SK-MEL-5 (cell line): ENCODE results near the gene PARK7. TPM values are rescaled to one million over a fixed set of nuclear protein-coding genes. Genes with fewer than 3 reads are reported as not detected.
A peak's percentile ranks its signal among the peaks of the same experiment; 100 is the strongest.

Experiments used
- DNase-seq: peaks from one replicate; pipeline ENCODE4 v3.0.0-alpha.2; 2016; ENCODE audit warnings: low read depth, low spot score
- in situ Hi-C: cut with HindIII; loops from 2 replicates; pipeline ENCODE4 v1.10.0; 2016; ENCODE audit warnings: low sequenced_read_pairs, high pct_unique_total_duplicates, low pct_unique_long_range_greater_than_20kb
- total RNA-seq: library from RNA; depleted of rRNA; stranded (reverse); fragments of >200 nt; shearing (Covaris generic); gene quantifications from 2 replicates; pipeline ENCODE4 v1.2.3, GENCODE V29; 2014

The PARK7 gene
- total RNA-seq, 1 experiment from 2014 or later = 264 TPM

GRCh38 chr1:7994827-7995226 lies 33.3 kb downstream of the PARK7 start:
- no peak for DNase-seq
- in situ Hi-C loops = no loop called here

DNA sequence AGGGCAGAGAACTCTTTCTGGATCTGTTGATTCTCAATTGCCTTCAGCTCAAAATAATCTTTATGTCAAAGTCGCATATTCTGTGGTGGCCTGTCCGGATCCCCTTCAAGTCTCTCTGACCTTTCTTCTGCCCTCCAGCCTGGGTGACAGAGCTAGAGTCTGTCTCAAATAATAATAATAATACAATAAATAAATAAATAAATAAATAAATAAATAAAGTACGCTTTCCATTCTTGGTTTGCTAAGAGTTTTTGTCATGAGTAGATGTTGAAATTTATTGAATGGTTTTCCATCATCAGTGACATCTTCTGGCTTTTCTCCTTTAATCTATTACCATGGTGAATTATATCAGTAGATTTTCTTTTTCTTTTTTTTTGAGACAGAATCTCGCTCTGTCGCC lies 33.9 kb downstream of the PARK7 start:
- no peak for DNase-seq
- in situ Hi-C loops = no loop called here

GRCh38 chr1:8002329-8002910 lies 40.9 kb downstream of the PARK7 start:
- in situ Hi-C loops = loop anchor here (25.0 kb wide), 1 partner anchor 310 kb away; the partner anchor contains the start of gene SLC45A1
- no peak for DNase-seq

- in situ Hi-C loops = loop anchor here (25.0 kb wide), 1 partner anchor 309 kb away; the partner anchor contains the start of gene SLC45A1
- no peak for DNase-seq
These were observed 41.4 kb downstream of the PARK7 start for GRCh38 chr1:8002921-8003320.

DNA sequence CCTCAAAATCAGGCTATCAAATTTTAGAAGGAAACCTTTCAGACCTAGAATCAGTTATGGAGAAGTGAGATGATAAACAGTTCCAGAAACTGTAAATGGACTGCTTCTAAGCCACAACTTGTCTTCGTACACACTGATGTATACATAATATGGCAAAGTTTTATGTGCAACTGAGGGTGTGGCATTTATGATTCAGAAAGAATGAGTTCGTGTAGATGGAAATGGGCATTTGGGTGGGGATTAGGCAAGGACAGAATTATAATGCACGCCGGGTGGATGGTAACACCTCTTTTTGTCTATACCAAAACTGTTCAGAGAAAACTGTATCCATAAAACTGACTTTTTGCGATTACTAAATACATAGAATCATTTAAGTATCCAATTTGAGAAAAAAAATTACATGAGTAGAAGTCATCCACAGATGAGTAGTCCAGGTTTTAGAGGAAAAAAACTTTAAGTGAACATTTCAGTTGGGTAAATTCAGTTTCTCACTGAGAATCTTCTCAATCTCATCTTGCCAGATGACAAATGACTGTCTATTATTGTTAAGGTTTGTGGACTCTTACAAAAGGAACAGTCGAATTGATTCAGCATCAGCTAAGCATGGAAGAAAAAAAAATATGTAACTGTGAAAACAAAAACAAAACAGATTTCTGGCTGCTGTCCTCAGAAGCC lies 42.1 kb downstream of the PARK7 start:
- no peak for DNase-seq
- in situ Hi-C loops = loop anchor here (25.0 kb wide), 1 partner anchor 309 kb away; the partner anchor contains the start of gene SLC45A1

- in situ Hi-C loops = loop anchor here (25.0 kb wide), 1 partner anchor 308 kb away; the partner anchor contains the start of gene SLC45A1
- DNase-seq = peak; percentile 83
These were observed 42.7 kb downstream of the PARK7 start for GRCh38 chr1:8004113-8004802.

DNA sequence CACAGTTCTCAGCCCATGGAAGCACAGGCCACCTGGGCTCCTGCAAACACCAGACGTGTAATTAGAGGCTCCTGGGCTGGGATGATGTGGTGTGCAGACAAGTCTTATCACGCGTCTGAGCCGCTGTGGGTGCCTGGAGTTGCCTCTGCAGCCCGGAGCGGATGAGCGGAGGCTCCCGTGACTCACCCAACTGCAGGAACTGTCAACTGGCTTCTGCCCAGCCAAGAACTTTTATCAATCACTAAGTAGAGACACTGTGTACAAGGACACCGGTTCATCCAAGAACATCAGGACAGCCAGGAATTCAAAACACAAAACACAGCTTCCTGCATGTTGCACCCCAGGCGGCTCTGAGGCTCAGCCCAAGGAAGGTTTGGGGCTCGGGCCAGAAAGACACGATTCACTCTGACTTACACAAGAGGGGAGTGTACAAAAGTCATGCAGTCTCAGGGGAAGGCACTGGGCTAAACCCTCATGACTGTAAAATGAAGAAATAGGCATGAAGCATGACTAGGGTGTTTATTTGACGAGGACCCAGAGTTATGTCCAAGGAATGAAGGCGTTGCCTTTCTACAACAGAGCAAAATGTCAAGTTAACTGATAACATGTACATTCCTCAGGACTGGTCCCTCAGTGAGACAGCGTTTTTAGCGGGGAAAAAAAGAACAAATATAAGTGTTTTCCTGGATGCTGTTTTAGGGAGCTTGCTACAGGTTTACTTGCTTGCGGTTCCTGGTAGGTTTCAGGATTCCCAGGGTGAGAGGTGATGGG lies 43.5 kb downstream of the PARK7 start:
- DNase-seq = peak; percentile 85
- in situ Hi-C loops = loop anchor here (25.0 kb wide), 1 partner anchor 307 kb away; the partner anchor contains the start of gene SLC45A1

DNA sequence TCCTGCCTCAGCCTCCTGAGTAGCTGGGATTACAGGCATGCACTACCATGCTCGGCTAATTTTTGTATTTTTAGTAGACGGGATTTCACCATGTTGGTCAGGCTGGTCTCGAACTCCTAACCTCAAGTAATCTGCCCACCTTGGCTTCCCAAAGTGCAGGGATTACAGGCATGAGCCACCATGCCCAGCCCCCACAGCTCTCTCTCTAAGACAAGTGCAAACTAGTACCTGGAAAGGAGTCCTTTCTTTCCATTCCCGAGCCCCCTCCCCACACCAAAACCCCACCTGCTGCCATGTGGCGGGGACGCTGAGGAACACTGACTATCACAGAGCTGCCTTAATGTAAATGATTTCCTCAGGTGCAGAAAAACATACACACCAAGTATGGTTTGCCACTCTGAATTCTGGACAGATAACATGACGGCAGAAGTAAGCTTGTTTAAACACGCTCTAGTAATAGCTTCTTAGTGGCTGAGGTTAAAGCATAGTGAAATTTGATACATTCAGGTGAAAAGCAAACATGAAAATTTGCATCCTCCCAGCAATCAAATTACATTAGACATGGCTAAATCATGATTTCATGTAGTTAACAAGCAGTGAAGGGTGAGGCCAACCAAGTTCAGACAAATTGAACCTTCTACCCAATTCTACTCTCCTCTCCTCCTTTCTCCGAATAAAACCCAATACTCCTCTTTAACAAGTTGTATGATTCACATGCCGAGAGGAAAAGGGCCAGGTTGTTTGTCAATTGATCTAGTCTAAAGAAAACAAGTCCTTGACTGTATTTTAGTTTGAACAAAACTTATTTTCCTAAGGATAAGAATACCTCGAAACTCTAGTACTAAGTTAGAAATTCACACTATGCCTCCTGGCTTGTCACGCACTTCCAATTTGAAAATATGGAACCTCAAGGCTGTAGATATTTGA lies 44.8 kb downstream of the PARK7 start:
- in situ Hi-C loops = loop anchor here (25.0 kb wide), 1 partner anchor 306 kb away; the partner anchor contains the start of gene SLC45A1
- DNase-seq = no peak

- no peak for DNase-seq
- in situ Hi-C loops = loop anchor here (25.0 kb wide), 1 partner anchor 303 kb away; the partner anchor contains the start of gene SLC45A1
These were observed 47.8 kb downstream of the PARK7 start for GRCh38 chr1:8009043-8010002.

DNA sequence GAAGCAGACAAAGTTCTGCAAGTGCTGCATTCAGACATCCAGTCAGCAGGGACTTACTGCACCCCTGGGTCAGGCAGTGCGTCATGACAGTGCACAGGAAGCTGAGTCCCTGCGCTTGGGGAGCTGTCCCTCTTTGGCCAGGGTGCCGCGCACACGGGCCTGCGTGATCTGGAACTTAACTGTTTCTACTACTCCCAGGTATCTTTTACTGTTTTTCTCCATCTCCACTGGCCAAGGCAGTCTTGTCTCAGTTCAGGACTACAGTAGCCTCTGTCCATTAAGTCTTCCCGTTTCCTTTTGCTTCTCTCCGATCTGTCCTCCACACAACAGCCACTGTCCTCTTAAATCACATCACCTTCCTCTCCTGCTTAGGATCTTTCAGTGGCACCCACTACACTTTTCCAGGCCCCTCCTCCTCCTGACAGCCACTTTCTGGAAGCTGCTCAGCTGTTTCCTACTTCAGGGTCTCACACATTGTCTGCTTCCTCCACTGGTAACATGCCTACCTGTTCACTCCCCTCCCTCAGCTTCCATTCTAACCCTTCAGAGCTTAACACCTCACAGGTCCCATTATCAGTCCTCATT lies 48.7 kb downstream of the PARK7 start:
- in situ Hi-C loops = loop anchor here (25.0 kb wide), 1 partner anchor 302 kb away; the partner anchor contains the start of gene SLC45A1

DNA sequence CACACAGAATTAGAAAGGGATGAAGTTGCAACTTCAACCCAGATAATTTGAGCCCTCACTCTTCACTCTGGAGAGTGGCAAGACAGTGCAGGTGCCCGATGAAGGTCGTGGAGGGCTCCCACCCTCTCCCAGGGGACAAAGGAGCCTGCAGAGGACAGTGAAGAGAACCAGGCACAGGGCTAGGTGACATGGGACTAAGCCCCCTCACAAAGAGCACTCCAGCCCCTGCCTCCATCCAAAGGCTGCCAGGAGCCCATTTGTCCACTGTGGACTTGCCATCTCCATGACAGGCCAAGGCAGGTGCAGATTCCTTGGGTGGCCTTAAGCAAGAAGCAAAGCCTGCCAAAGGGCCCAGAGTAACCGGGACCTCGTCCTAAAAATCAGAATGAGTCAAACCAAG lies 49.5 kb downstream of the PARK7 start:
- in situ Hi-C loops = loop anchor here (25.0 kb wide), 1 partner anchor 301 kb away; the partner anchor contains the start of gene SLC45A1

More for the DNA sequence above, 48.7 kb downstream of the PARK7 start:
- DNase-seq = no peak

GRCh38 chr1:8011923-8012858 lies 50.7 kb downstream of the PARK7 start:
- DNase-seq = no peak
- in situ Hi-C loops = loop anchor here (25.0 kb wide), 1 partner anchor 300 kb away; the partner anchor contains the start of gene SLC45A1

More for the DNA sequence above, 49.5 kb downstream of the PARK7 start:
- no peak for DNase-seq

- in situ Hi-C loops = loop anchor here (25.0 kb wide), 1 partner anchor 299 kb away; the partner anchor contains the start of gene SLC45A1
- no peak for DNase-seq
These were observed 51.4 kb downstream of the PARK7 start for GRCh38 chr1:8012955-8013354.

DNA sequence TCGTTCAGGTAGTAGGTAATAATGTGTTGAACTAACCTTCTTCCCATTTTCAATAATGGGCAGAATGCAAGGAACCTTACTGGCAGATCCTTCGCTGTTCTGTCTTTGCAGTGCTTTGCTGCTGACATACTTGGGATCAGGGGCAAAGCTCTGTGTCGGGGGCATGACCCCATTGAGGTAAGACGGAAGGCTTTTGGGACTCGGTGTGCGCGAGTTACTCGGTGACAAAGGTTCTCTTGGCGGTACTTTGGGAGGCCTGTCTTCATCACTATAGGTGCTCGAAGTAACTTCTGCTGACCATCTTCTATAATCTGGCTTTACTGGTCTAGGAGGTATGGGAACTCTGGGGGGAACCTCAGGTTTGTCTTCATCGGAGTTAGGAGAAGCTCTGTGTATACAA lies 51.9 kb downstream of the PARK7 start:
- no peak for DNase-seq
- in situ Hi-C loops = loop anchor here (25.0 kb wide), 1 partner anchor 299 kb away; the partner anchor contains the start of gene SLC45A1
